ENCODE data around the gene XBP1.

The XBP1 gene

GRCh38 chr22:28791124-28791523 lies 9.2 kb downstream of the XBP1 start:
- Histone ChIP-seq H2AFZ (ENCODE audit: low read length) (no peak overlapping the region), H3K27ac (ENCODE audit: low read depth, low read length, poor library complexity, severe bottlenecking) (no peak overlapping the region), H3K4me1 (ENCODE audit: insufficient read depth, low read length, severe bottlenecking) (peaks cover 25% of the 10 kb centered on the region), H3K27me3 (ENCODE audit: insufficient read depth, low read length) (no peaks in the 10 kb centered on the region), H3F3A (ENCODE audit: insufficient read depth, low read length) (no peaks in the 10 kb centered on the region), H3K36me3 (ENCODE audit: insufficient read depth, low read length) (peaks cover 57% of the 10 kb centered on the region), H3K9me3 (ENCODE audit: low read length) (no peaks in the 10 kb centered on the region), H3K4me3 (ENCODE audit: low read depth, low read length, poor library complexity, severe bottlenecking) (no peak overlapping the region), H4K20me1 (ENCODE audit: insufficient read depth, low read length) (no peaks in the 10 kb centered on the region), H3K79me2 (ENCODE audit: insufficient read depth, low read length) (no peaks in the 10 kb centered on the region), H3K4me2 (ENCODE audit: low read length) (no peak overlapping the region), H3K9ac (ENCODE audit: low read length) (no peak overlapping the region), H3K9me2 (ENCODE audit: low read depth, low read length) (no peaks in the 10 kb centered on the region)
- TF ChIP-seq CTCF (IDR thresholded peaks at IDR 0.05; ENCODE audit: low read length) (no peak), EZH2 (IDR thresholded peaks at IDR 0.05; ENCODE audit: borderline replicate concordance, low read length) (no peak)

- Histone ChIP-seq H3K36me3 (ENCODE audit: insufficient read depth, low read length) (peaks cover 57% of the 10 kb centered on the region), H3K4me1 (ENCODE audit: insufficient read depth, low read length, severe bottlenecking) (peaks cover 25% of the 10 kb centered on the region), H4K20me1 (ENCODE audit: insufficient read depth, low read length) (no peaks in the 10 kb centered on the region), H3K9me2 (ENCODE audit: low read depth, low read length) (no peaks in the 10 kb centered on the region), H3F3A (ENCODE audit: insufficient read depth, low read length) (no peaks in the 10 kb centered on the region), H2AFZ (ENCODE audit: low read length) (no peak overlapping the region), H3K4me3 (ENCODE audit: low read depth, low read length, poor library complexity, severe bottlenecking) (no peak overlapping the region), H3K27me3 (ENCODE audit: insufficient read depth, low read length) (no peaks in the 10 kb centered on the region), H3K27ac (ENCODE audit: low read depth, low read length, poor library complexity, severe bottlenecking) (no peak overlapping the region), H3K9ac (ENCODE audit: low read length) (no peak overlapping the region), H3K4me2 (ENCODE audit: low read length) (no peak overlapping the region), H3K79me2 (ENCODE audit: insufficient read depth, low read length) (no peaks in the 10 kb centered on the region), H3K9me3 (ENCODE audit: low read length) (no peaks in the 10 kb centered on the region)
- TF ChIP-seq EZH2 (IDR thresholded peaks at IDR 0.05; ENCODE audit: borderline replicate concordance, low read length) (no peak), CTCF (IDR thresholded peaks at IDR 0.05; ENCODE audit: low read length) (no peak)
Observed at GRCh38 chr22:28788601-28789000, 11.8 kb downstream of the XBP1 start.

DNA sequence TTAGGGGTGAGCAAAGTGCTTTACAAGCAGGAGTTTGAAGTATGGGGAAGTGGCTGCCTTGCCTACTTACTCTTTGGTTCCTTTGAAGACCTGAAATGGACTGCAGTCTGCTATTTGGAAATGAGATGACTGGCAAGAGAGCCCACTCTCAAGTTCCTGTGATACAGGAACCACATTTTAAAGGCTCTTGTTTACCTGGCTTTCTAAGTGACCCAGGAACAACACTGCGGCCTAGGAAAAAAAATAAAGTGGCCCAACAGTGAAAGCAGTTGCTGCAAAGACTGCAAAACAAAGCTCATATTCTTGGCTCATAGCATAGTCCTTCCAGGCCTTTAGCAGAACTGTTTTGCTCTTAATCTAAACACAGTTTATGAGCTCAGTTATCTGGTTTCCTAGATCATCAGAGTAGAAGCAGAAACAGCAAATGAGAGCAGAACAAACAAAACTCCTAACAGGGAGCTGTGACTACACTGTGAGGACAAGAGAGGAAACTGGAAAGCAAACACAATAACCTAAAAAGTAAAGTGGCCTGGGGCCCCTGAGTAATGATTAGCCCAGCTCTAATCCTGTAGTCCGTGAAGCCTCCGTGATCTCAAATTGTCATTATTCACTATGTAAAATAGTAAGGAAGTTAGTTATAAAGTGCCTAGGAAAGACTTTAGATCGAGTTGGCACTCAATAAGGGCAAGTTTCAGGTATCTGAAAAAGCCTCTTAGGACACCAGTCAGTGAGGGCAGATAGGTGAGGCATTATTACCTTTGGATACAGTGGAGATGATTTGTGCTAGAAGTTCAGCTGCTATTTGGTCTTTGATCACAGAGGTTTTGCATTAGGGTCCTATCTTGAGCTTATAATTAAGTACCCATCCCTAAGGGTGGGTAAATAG lies 16.3 kb downstream of the XBP1 start:
- no peaks in the 10 kb centered on the region for H3K27me3 ChIP-seq (ENCODE audit: insufficient read depth, low read length)
- H3K4me1 ChIP-seq (ENCODE audit: insufficient read depth, low read length, severe bottlenecking) = no peaks in the 10 kb centered on the region
- H2AFZ ChIP-seq (ENCODE audit: low read length) = no peak overlapping the region
- H3K9me3 ChIP-seq (ENCODE audit: low read length) = no peaks in the 10 kb centered on the region
- H4K20me1 ChIP-seq (ENCODE audit: insufficient read depth, low read length) = no peaks in the 10 kb centered on the region
- no peak for TF ChIP-seq EZH2 (IDR thresholded peaks at IDR 0.05; ENCODE audit: borderline replicate concordance, low read length)
- TF ChIP-seq CTCF (IDR thresholded peaks at IDR 0.05; ENCODE audit: low read length) = no peak
- no peaks in the 10 kb centered on the region for H3F3A ChIP-seq (ENCODE audit: insufficient read depth, low read length)
- no peaks in the 10 kb centered on the region for H3K79me2 ChIP-seq (ENCODE audit: insufficient read depth, low read length)
- no peak overlapping the region for H3K4me3 ChIP-seq (ENCODE audit: low read depth, low read length, poor library complexity, severe bottlenecking)
- no peak overlapping the region for H3K9ac ChIP-seq (ENCODE audit: low read length)
- no peak overlapping the region for H3K4me2 ChIP-seq (ENCODE audit: low read length)
- H3K27ac ChIP-seq (ENCODE audit: low read depth, low read length, poor library complexity, severe bottlenecking) = no peak overlapping the region
- no peaks in the 10 kb centered on the region for H3K9me2 ChIP-seq (ENCODE audit: low read depth, low read length)
- H3K36me3 ChIP-seq (ENCODE audit: insufficient read depth, low read length) = peaks cover 86% of the 10 kb centered on the region

Data from OCI-LY1 (cell line).